HG03378 (cell line): ENCODE results near the gene UPB1.

ENCODE experiments used
- ATAC-seq: cut with Tn5 transposase; IDR thresholded peaks from one replicate; pipeline ENCODE4 v1.9.1; 2021; ENCODE audit warnings: mild to moderate bottlenecking, moderate library complexity; ENCODE audit not compliant: unreplicated experiment

UPB1 gene

DNA sequence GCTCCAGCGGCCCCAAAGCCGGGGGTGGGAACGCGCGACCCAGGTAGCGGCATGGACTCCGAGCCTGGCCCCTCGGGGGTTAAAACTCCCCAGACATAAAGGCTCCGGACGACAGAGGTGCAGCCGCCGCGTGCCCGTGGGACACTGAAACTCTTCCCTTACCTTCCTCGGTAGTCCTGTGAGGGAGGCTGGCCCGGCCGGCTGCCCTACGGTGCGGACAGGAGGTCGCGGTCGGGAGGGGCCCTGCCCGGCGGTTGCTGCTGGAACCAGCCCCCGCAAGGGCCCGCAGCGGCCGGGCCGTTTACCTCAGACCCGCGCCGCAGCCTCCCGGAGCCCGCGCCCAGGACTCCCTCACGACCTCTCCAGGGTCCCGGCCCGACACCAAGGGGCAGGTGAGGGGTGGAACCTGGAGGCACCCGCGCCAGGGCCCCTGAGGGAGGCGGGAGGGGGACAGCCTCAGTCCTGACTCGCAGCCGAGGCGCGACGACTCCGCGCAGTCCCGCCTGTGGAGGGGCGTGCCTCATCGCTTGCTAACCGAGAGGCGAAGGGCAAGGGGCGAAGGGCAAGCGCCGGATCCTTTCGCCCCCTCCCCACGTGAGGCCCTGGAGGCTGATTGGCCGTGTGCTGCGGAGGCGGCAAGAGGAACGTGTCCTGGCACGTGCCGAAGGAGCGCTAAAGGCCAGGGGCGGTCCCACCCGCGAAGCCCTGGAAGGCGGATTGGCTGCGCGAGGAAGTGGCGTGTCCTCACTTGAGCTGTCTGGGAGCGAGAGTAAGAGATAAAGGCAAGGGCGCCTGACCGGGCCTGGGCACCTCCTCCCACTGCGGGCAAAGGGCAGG is at the start of gene UPB1:
UPB1 (plus strand) TSS at position 805 of the 837 bp plus-strand sequence. CDS start 72 bp downstream, outside the sequence.
- no peak for ATAC-seq

DNA sequence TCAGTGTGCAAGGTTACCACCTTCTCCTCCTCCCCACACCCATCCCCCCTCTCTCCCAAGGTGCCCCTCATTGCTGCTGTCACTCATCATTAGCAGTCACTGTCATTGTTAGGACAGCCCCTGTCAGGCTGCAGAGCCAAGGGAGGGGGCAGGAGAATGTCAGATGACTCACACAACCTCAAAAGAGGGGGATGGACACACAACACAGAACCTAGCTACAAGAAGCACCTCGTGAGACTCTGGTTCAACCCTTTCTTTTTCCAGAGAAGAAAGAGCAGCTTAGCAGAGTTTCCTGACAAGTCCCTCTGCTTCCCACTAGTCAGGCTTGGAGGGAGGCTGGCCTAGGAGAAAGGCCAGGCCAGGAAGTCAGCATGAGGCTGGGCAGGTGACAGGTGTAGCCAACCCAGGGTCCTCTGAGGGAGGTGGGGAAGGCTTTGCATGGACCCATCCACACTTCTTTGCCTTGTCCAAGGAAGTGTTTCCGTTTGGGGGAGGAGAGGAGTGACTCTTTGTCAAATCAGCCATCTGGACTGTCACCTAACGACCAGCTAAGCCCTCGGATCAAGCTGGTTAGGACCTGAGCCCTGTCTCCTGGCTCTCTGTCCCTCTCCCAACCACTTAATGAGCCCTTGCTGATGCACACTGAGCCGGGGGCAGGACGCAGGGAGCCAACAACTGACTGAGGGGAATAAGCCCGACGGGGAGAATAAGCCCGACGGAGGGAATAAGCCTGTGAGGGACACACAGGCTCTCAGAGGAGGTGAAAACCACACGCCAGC is 49.5 kb upstream of the UPB1 start:
- ATAC-seq = no peak

GRCh38 chr22:24446260-24446611 is 48.9 kb upstream of the UPB1 start:
- no peak for ATAC-seq

DNA sequence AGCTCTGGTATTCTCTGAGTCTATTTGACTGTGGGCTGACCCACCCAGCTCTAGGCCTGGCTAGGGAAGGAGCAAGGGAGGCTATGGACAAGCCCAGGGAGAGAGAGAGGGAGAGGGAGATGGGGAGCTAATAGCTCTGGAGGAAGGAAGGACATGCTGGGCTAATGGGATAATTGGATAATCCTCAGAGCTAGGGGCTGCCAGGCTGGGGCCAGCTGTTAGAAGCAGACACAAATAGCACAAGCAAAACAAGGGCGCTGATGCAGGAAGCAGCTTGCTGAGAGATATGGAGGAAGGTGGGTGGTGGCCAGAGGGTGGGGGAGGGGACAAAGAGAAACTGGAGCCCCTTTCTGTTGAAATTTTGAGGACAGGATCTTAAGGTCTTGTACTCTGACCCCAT is 44.5 kb upstream of the UPB1 start:
- ATAC-seq = no peak

- no peak for ATAC-seq
These were observed 44.0 kb upstream of the UPB1 start for GRCh38 chr22:24451162-24451561.

GRCh38 chr22:24453853-24454252 is 41.3 kb upstream of the UPB1 start:
- no peak for ATAC-seq

GRCh38 chr22:24455039-24455438 is 40.1 kb upstream of the UPB1 start:
- ATAC-seq = no peak

DNA sequence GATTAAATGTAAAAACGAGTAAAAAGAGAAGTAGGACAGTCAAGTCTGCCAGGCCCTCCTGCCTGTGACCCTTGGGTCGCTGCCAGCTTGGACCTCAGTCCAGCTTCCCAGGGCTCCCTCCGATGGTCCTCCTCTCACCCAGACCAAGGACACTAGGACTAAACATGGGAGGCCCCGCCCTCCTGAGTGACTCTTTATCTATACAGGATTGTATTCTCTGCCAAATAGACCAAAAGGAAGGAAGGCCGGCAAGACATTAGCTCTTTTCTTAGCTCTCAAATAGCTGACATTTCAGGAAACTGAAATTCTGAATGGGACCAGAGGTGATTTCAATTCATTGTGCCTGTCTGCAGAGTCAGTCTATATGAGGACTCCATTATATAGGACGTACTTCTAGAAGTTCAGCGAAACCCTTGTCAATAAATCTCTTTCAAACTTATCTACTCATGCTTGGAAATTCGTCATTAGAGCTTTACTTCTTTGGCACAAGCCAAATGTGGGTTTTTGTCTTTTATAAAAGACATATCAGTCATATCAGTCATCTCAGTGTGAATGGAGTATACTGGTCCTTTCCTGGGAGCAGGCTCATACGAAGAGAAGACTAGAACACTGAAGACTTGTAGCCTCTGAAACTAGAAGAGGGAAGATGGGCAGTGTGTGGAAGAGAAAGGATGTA is 39.2 kb upstream of the UPB1 start:
- ATAC-seq = no peak

DNA sequence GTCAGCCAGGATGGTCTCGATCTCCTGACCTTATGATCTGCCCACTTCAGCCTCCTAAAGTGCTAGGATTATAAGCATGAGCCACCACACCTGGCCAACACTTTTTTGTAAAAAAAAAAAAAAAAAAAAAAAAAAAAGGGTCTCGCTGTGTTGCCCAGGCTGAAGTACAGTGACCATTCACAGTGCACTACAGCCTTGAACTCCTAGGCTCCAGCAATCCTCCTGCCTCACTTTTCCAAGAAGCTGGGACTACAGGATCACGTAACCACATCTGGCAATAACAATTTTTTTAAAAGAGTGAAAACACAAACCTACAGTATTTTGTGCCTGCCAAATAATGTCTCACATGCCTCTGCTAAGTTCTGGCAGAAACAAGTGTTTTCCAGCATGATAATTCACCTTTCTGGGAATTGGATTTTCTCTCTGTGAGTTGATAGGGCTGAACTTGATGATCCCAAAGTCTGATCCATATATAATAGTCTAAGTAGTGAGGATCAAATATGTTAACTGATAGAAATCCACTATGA is 37.2 kb upstream of the UPB1 start:
- no peak for ATAC-seq

- ATAC-seq = no peak
These were observed 35.2 kb upstream of the UPB1 start for GRCh38 chr22:24459911-24460310.

DNA sequence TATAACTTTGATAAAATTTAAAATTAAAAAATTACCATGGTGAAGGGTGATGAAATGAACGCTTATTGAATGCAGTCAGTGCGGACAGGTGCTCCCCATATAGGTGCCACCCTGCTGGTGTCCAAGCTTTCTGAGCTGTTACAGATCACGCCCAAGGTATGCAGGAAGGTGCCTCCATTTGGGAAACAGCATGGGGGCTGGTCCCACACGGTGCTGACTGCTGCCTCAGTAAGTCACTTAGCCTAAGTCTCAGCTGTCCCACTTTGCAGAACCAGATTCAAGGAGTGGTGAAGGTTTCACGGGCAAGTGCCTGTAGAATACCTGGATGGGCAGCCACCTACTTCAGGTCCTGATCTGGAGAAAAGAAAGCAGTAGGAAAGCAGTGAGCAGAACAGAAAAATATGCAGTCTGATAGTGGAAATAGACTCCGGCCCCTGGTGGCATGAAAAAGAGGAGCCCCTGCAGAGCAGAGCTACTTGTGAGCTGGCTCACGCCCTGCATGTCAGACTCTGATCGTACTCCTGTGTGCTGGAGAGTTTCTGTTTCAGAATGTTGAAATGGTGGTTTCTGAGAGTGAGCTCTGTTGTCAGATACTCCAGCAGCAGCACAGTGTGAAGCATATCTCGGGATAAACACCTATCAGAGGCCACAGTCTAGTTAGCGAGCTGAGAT is 34.6 kb upstream of the UPB1 start:
- ATAC-seq = no peak

DNA sequence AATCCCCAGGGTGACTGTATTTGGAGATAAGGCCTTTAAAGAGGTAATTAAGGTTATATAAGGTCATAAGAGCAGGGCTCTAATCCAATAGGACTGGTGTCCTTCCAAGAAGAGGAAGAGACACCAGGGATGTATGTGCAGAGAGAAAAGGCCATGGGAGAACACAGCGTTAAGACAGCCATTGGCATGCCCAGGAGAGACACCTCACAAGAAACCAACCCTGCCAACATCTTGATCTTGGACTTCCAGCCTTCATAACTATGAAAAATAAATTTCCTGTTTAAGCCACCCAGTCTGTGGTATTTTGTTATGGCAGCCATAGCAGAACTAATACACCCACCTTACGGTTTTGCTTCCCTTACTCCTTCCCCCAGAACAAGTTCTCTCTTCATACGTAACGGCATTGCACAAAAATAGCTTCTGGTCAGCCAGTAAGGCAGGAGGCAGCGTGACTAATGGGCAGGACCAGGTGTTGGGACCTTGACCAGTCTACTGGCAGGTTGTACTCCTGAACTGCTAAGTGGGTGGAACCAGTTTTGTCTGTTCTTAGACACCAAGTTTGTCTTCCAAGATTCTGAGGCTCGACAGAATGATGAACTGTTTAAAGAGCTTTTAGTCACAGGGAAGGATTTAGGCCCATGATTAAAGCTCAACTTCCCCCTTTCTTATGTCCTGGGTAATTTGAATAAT is 31.9 kb upstream of the UPB1 start:
- ATAC-seq = no peak

GRCh38 chr22:24465566-24465965 is 29.6 kb upstream of the UPB1 start:
- ATAC-seq = no peak

DNA sequence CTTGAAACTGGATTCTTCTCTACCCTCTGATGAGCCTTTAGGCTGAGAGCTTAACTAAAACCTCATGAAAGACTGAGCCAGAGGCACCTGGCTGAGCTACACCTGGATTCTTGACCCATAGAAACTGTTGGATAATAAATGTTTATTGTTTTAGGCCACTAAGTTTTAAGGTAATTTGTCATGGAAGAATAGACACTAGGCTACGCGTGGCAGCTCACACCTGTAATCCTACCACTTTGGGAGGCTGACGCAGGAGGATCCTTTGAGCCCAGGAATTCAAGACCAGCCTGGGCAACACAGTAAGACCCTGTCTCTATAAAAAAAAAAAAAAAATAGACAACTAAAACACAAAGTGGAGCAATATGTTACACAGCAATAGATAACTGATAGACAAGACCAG is 29.2 kb upstream of the UPB1 start:
- ATAC-seq = no peak

GRCh38 chr22:24466716-24467328 is 28.3 kb upstream of the UPB1 start:
- ATAC-seq = no peak

GRCh38 chr22:24467340-24467739 is 27.8 kb upstream of the UPB1 start:
- ATAC-seq = no peak

GRCh38 chr22:24471570-24471969 is 23.6 kb upstream of the UPB1 start:
- ATAC-seq = no peak

- no peak for ATAC-seq
These were observed 21.8 kb upstream of the UPB1 start for GRCh38 chr22:24473284-24473683.

DNA sequence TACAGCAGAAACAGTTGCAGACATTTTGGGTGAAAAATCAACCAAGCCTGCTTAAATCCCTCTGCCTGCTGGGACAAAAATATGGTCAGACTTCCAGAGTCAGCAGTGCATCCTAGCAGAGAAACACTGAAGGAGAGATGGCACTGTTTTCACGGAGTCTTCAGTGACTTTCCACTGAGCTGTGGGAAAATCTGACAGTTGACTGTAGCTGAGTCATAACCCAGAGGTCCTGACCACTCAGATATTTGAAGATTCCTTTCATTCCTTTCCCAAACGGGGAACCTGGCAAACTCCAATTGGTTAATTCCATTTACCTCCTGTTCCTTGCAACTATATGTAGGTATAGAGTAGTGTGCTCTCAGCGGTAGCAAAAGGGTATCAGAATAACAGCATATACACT is 20.9 kb upstream of the UPB1 start:
- ATAC-seq = no peak
